ENCODE measurements around the gene CEP104. TPM values are rescaled to one million over a fixed set of nuclear protein-coding genes. Genes with fewer than 3 reads are reported as not detected.

CEP104 gene
- total and polyA plus RNA-seq, 2 donors (not counting 1 experiment from before 2014, with no cell fraction given), result 27.7 to 71.8 TPM

- no peak overlapping the region for H2AFZ ChIP-seq (ENCODE audit: insufficient read depth, low read depth, low read length, poor library complexity, severe bottlenecking)
- H3K4me1 ChIP-seq (ENCODE audit: control insufficient read depth in 2 of 2, insufficient read depth in 2 of 2, low read length in 2 of 2), result no peaks in the 10 kb centered on the region
- DNase-seq (no peak), ATAC-seq (ENCODE audit: low read depth) (no peak)
- no peaks in the 10 kb centered on the region for H3K27me3 ChIP-seq (replicated peaks in 1 of 4; ENCODE audit: control extremely low read depth in 1 of 4, control insufficient read depth in 3 of 4, insufficient read depth in 4 of 4, low read length in 3 of 4)
- no peak overlapping the region for H3K9ac ChIP-seq (ENCODE audit: low read length)
- Mint-ChIP-seq H3K4me3 (no peak overlapping the region), H3K9me3 (ENCODE audit: insufficient read depth) (no peaks in the 10 kb centered on the region), H3K27me3 (no peaks in the 10 kb centered on the region), H3K27ac (no peak overlapping the region), H3K4me1 (no peaks in the 10 kb centered on the region)
- ChIA-PET CTCF (no interaction called here), POLR2A (no interaction called here)
- no peaks in the 10 kb centered on the region for H4K20me1 ChIP-seq (ENCODE audit: control insufficient read depth, insufficient read depth, low read length, poor library complexity, severe bottlenecking)
- intact Hi-C loops (cut with micrococcal nuclease), result no loop called here
- H3K4me2 ChIP-seq (replicated peaks; ENCODE audit: low read depth, low read length, poor library complexity, severe bottlenecking), result no peak overlapping the region
- no peak overlapping the region for H3K4me3 ChIP-seq (ENCODE audit: control extremely low read depth in 1 of 5, extremely low read depth in 1 of 5, insufficient read depth in 1 of 5, low read depth in 2 of 5, low read length in 4 of 5)
- no peaks in the 10 kb centered on the region for H3K79me2 ChIP-seq (ENCODE audit: control insufficient read depth, insufficient read depth, low read length)
- H3K9me3 ChIP-seq (ENCODE audit: control extremely low read depth in 1 of 3, control insufficient read depth in 2 of 3, insufficient read depth in 1 of 3, low read length in 2 of 3), result no peaks in the 10 kb centered on the region
- TF ChIP-seq EZH2 (IDR thresholded peaks at IDR 0.05; ENCODE audit: borderline replicate concordance, insufficient read depth, low read depth, low read length, poor library complexity, severe bottlenecking) (no peak), CTCF (IDR thresholded peaks at IDR 0.05) (no peak)
- no peak overlapping the region for H3K27ac ChIP-seq (ENCODE audit: low read length in 2 of 2)
- H3K36me3 ChIP-seq (replicated peaks in 1 of 2; ENCODE audit: control extremely low read depth in 1 of 2, control insufficient read depth in 1 of 2, extremely low read depth in 1 of 2, insufficient read depth in 2 of 2, low read length in 1 of 2), result peaks cover 0 to 65% of the 10 kb centered on the region in 2 experiments
- 96% methylated on average over 13 of the region's 15 CpGs for WGBS (ENCODE audit: insufficient coverage)
Observed at GRCh38 chr1:3825356-3825755, 31.7 kb downstream of the CEP104 start.

GRCh38 chr1:3824650-3825049 is 32.4 kb downstream of the CEP104 start:
- no peak overlapping the region for H3K9ac ChIP-seq (ENCODE audit: low read length)
- ATAC-seq (ENCODE audit: low read depth) (no peak), DNase-seq (no peak)
- no peak overlapping the region for H3K4me3 ChIP-seq (ENCODE audit: control extremely low read depth in 1 of 5, extremely low read depth in 1 of 5, insufficient read depth in 1 of 5, low read depth in 2 of 5, low read length in 4 of 5)
- WGBS (ENCODE audit: insufficient coverage), result 93% methylated on average over 3 of the region's 8 CpGs
- no peak overlapping the region for H2AFZ ChIP-seq (ENCODE audit: insufficient read depth, low read depth, low read length, poor library complexity, severe bottlenecking)
- ChIA-PET CTCF (no interaction called here), POLR2A (no interaction called here)
- TF ChIP-seq EZH2 (IDR thresholded peaks at IDR 0.05; ENCODE audit: borderline replicate concordance, insufficient read depth, low read depth, low read length, poor library complexity, severe bottlenecking), result no peak
- no peak for TF ChIP-seq CTCF (IDR thresholded peaks at IDR 0.05)
- no peaks in the 10 kb centered on the region for H3K27me3 ChIP-seq (replicated peaks in 1 of 4; ENCODE audit: control extremely low read depth in 1 of 4, control insufficient read depth in 3 of 4, insufficient read depth in 4 of 4, low read length in 3 of 4)
- H3K4me3 Mint-ChIP-seq, result no peak overlapping the region
- H3K36me3 ChIP-seq (replicated peaks in 1 of 2; ENCODE audit: control extremely low read depth in 1 of 2, control insufficient read depth in 1 of 2, extremely low read depth in 1 of 2, insufficient read depth in 2 of 2, low read length in 1 of 2), result peaks cover 2 to 65% of the 10 kb centered on the region in 2 experiments
- H3K9me3 Mint-ChIP-seq (ENCODE audit: insufficient read depth), result no peaks in the 10 kb centered on the region
- no peaks in the 10 kb centered on the region for H3K4me1 ChIP-seq (ENCODE audit: control insufficient read depth in 2 of 2, insufficient read depth in 2 of 2, low read length in 2 of 2)
- no peaks in the 10 kb centered on the region for H3K9me3 ChIP-seq (ENCODE audit: control extremely low read depth in 1 of 3, control insufficient read depth in 2 of 3, insufficient read depth in 1 of 3, low read length in 2 of 3)
- no peak overlapping the region for H3K4me2 ChIP-seq (replicated peaks; ENCODE audit: low read depth, low read length, poor library complexity, severe bottlenecking)
- intact Hi-C loops (cut with micrococcal nuclease), result no loop called here
- no peaks in the 10 kb centered on the region for H4K20me1 ChIP-seq (ENCODE audit: control insufficient read depth, insufficient read depth, low read length, poor library complexity, severe bottlenecking)
- no peaks in the 10 kb centered on the region for H3K79me2 ChIP-seq (ENCODE audit: control insufficient read depth, insufficient read depth, low read length)
- H3K27ac Mint-ChIP-seq, result no peak overlapping the region
- no peak overlapping the region for H3K27ac ChIP-seq (ENCODE audit: low read length in 2 of 2)
- H3K4me1 Mint-ChIP-seq, result no peaks in the 10 kb centered on the region
- no peaks in the 10 kb centered on the region for H3K27me3 Mint-ChIP-seq
